Colonic mucosa (tissue), 4 donors: ENCODE measurements around the gene PAX3. TPM values are rescaled to one million over a fixed set of nuclear protein-coding genes. Genes with fewer than 3 reads are reported as not detected.

Experiments
- DNase-seq: peaks from one replicate; pipeline ENCODE4 v3.0.0-alpha.2; 2020
- H3K27ac ChIP-seq: fragments of 200-600 bp; one replicate; pipeline ENCODE4 v1.8.0; 2021
- H3K27me3 ChIP-seq: fragments of 200-600 bp; one replicate; pipeline ENCODE4 v1.8.0; 2021
- H3K36me3 ChIP-seq: fragments of 200-600 bp; one replicate; pipeline ENCODE4 v1.8.0; 2021
- H3K4me1 ChIP-seq: fragments of 200-600 bp; one replicate; pipeline ENCODE4 v1.8.0; 2021; ENCODE audit warnings: mild to moderate bottlenecking
- H3K4me3 ChIP-seq: fragments of 200-600 bp; one replicate; pipeline ENCODE4 v1.8.0; 2021
- H3K9ac ChIP-seq, 2 donors: one replicate each; pipeline ENCODE4 v1.7.0; 2013; ENCODE audit warnings: control low read depth in 2 of 2, low read depth in 2 of 2, low read length in 2 of 2
- H3K9me3 ChIP-seq: fragments of 200-600 bp; one replicate; pipeline ENCODE4 v1.8.0; 2021
- intact Hi-C: fragments of 100-400 bp; cut with DNase I; formaldehyde crosslinking; loops from one replicate; pipeline ENCODE4 v1.14.1; 2022
- total RNA-seq, 2 donors: library from RNA; stranded (reverse); fragmentation: NEBNext Ultra II Directional in 1 of 2; extraction: Animal tissue kit (Norgen Biotek cat#: 25700) in 1 of 2; gene quantifications; one replicate each; pipeline ENCODE4 v1.2.1, GENCODE V29; 2021
- TF ChIP-seq, protein P1 (sequence below): fragments of 200-600 bp; IDR thresholded peaks from one replicate; pipeline ENCODE4 v1.8.0; 2022; ENCODE audit warnings: antibody characterized with exemption, mild to moderate bottlenecking
- donor health status: healthy.
- donor health status: DM: no; HTN: no; CAD: no.
- donor health status: DM: no; HTN: no; CAD: no.

PAX3 gene
- total RNA-seq, 2 donors from 2014 or later = 0.16 TPM; not detected in 1

- no peaks in the 10 kb centered on the region for H3K4me1 ChIP-seq
- intact Hi-C loops = no loop called here
- TF ChIP-seq, protein P1, sequence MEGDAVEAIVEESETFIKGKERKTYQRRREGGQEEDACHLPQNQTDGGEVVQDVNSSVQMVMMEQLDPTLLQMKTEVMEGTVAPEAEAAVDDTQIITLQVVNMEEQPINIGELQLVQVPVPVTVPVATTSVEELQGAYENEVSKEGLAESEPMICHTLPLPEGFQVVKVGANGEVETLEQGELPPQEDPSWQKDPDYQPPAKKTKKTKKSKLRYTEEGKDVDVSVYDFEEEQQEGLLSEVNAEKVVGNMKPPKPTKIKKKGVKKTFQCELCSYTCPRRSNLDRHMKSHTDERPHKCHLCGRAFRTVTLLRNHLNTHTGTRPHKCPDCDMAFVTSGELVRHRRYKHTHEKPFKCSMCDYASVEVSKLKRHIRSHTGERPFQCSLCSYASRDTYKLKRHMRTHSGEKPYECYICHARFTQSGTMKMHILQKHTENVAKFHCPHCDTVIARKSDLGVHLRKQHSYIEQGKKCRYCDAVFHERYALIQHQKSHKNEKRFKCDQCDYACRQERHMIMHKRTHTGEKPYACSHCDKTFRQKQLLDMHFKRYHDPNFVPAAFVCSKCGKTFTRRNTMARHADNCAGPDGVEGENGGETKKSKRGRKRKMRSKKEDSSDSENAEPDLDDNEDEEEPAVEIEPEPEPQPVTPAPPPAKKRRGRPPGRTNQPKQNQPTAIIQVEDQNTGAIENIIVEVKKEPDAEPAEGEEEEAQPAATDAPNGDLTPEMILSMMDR = no peak
- H3K9ac ChIP-seq = no peak overlapping the region
- H3K27ac ChIP-seq = no peak overlapping the region
- DNase-seq = no peak
- H3K4me3 ChIP-seq = no peak overlapping the region
- H3K9me3 ChIP-seq = no peaks in the 10 kb centered on the region
- H3K36me3 ChIP-seq = no peaks in the 10 kb centered on the region
- H3K27me3 ChIP-seq = peaks cover 22% of the 10 kb centered on the region
These were observed 59.7 kb downstream of the PAX3 start for GRCh38 chr2:222239091-222239490.

DNA sequence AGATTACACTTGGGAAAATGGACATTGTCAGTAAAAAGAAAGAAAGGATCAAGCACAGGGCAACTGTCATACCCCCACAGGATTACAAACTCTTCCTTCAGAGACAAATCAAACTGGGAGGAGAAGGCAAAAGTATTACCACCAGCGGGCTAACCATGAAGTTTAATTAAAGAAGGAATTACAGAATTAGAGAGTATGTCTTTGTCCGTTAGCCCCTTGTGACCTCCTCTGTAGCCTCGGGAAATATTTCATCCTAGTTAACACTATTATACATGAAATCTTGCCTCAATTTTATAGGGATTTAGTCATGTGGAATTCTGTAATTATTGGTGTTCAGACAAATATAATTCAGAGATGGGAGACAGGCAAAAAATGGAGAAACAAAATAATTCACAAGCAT is 60.7 kb downstream of the PAX3 start:
- H3K9me3 ChIP-seq = no peaks in the 10 kb centered on the region
- H3K27ac ChIP-seq = no peak overlapping the region
- H3K36me3 ChIP-seq = no peaks in the 10 kb centered on the region
- H3K4me3 ChIP-seq = no peak overlapping the region
- peaks cover 22% of the 10 kb centered on the region for H3K27me3 ChIP-seq
- H3K4me1 ChIP-seq = no peaks in the 10 kb centered on the region
- intact Hi-C loops = no loop called here
- TF ChIP-seq, protein P1 = no peak
- DNase-seq = no peak
- no peak overlapping the region for H3K9ac ChIP-seq

- Histone ChIP-seq H3K4me3 (no peak overlapping the region), H3K36me3 (no peaks in the 10 kb centered on the region), H3K9me3 (no peaks in the 10 kb centered on the region), H3K4me1 (no peaks in the 10 kb centered on the region), H3K27me3 (no peaks in the 10 kb centered on the region), H3K9ac (no peak overlapping the region), H3K27ac (no peak overlapping the region)
- TF ChIP-seq, protein P1 = no peak
- no peak for DNase-seq
- intact Hi-C loops = no loop called here
These were observed 66.0 kb downstream of the PAX3 start for GRCh38 chr2:222232839-222233238.

- no peak for DNase-seq
- H3K4me3 ChIP-seq = no peak overlapping the region
- H3K27me3 ChIP-seq = no peaks in the 10 kb centered on the region
- TF ChIP-seq, protein P1 = no peak
- no peak overlapping the region for H3K27ac ChIP-seq
- no peaks in the 10 kb centered on the region for H3K9me3 ChIP-seq
- H3K36me3 ChIP-seq = no peaks in the 10 kb centered on the region
- H3K4me1 ChIP-seq = no peaks in the 10 kb centered on the region
- no peak overlapping the region for H3K9ac ChIP-seq
- intact Hi-C loops = no loop called here
These were observed 66.4 kb downstream of the PAX3 start for GRCh38 chr2:222232372-222232771.

- Histone ChIP-seq H3K9me3 (no peaks in the 10 kb centered on the region), H3K9ac (no peak overlapping the region), H3K27me3 (no peaks in the 10 kb centered on the region), H3K27ac (no peak overlapping the region), H3K4me3 (no peak overlapping the region), H3K4me1 (no peaks in the 10 kb centered on the region), H3K36me3 (no peaks in the 10 kb centered on the region)
- intact Hi-C loops = no loop called here
- TF ChIP-seq, protein P1 = no peak
- no peak for DNase-seq
These were observed 70.7 kb downstream of the PAX3 start for GRCh38 chr2:222228054-222228453.

DNA sequence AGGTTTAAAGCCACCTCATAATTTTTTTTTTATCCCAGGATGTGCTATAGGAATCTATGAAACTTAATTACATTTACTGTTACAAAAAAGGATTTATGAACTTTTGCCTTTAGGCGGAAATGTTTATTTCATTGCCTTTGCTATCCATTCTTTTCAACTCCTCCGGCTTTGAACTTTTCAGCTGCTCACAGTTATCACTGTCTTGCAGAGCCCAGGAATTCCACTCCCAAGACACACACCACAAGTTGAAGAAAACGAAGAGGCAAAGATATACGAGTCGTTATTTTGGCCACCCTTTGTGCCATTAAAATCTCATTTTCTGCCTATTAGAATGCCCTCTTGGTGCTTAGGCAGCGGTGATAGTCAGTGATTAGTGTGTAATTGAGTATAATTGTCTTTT is 80.0 kb downstream of the PAX3 start:
- no peaks in the 10 kb centered on the region for H3K36me3 ChIP-seq
- no peak overlapping the region for H3K4me3 ChIP-seq
- H3K4me1 ChIP-seq = no peaks in the 10 kb centered on the region
- TF ChIP-seq, protein P1 = no peak
- no peaks in the 10 kb centered on the region for H3K27me3 ChIP-seq
- H3K9ac ChIP-seq = no peak overlapping the region
- H3K27ac ChIP-seq = no peak overlapping the region
- intact Hi-C loops = no loop called here
- no peak for DNase-seq
- H3K9me3 ChIP-seq = no peaks in the 10 kb centered on the region
